ENCODE results near the gene COX14.

COX14 gene

DNA sequence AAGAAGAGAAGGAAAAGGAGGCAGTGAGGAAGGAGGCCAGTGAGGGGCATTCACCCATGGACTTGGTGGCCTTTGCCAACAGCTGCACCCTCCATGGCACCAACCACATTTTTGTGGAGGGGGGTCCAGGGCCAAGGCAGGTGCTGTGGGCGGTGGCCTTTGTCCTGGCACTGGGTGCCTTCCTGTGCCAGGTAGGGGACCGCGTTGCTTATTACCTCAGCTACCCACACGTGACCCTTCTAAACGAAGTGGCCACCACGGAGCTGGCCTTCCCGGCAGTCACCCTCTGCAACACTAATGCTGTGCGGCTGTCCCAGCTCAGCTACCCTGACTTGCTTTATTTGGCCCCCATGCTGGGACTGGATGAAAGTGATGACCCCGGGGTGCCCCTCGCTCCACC is 38.3 kb upstream of the COX14 start:
- Histone ChIP-seq H3F3A (ENCODE audit: low read depth) (no peaks in the 10 kb centered on the region), H3K36me3 (ENCODE audit: insufficient read depth, low read length) (no peaks in the 10 kb centered on the region), H3K4me2 (ENCODE audit: low read depth, low read length, poor library complexity, severe bottlenecking) (no peak overlapping the region), H3K9me3 (ENCODE audit: insufficient read depth, low read depth, low read length) (no peaks in the 10 kb centered on the region), H3K79me2 (ENCODE audit: insufficient read depth, low read length) (no peaks in the 10 kb centered on the region), H3K27me3 (ENCODE audit: insufficient read depth, low read length, poor library complexity, severe bottlenecking) (no peaks in the 10 kb centered on the region), H2AFZ (ENCODE audit: low read length) (no peak overlapping the region), H3K4me3 (ENCODE audit: low read length, poor library complexity, severe bottlenecking) (no peak overlapping the region), H3K4me1 (ENCODE audit: insufficient read depth, low read length, poor library complexity, severe bottlenecking) (peaks cover 5% of the 10 kb centered on the region), H3K9me2 (replicated peaks; ENCODE audit: low read depth, low read length) (no peaks in the 10 kb centered on the region), H4K20me1 (ENCODE audit: insufficient read depth, low read length, poor library complexity, severe bottlenecking) (no peaks in the 10 kb centered on the region), H3K9ac (ENCODE audit: low read depth, low read length, poor library complexity, severe bottlenecking) (no peak overlapping the region)
- no peak for TF ChIP-seq EZH2phosphoT487 (IDR thresholded peaks at IDR 0.05; ENCODE audit: borderline replicate concordance)
- no peak for TF ChIP-seq CTCF (conservative IDR thresholded peaks at IDR 0.05; ENCODE audit: low read length)

DNA sequence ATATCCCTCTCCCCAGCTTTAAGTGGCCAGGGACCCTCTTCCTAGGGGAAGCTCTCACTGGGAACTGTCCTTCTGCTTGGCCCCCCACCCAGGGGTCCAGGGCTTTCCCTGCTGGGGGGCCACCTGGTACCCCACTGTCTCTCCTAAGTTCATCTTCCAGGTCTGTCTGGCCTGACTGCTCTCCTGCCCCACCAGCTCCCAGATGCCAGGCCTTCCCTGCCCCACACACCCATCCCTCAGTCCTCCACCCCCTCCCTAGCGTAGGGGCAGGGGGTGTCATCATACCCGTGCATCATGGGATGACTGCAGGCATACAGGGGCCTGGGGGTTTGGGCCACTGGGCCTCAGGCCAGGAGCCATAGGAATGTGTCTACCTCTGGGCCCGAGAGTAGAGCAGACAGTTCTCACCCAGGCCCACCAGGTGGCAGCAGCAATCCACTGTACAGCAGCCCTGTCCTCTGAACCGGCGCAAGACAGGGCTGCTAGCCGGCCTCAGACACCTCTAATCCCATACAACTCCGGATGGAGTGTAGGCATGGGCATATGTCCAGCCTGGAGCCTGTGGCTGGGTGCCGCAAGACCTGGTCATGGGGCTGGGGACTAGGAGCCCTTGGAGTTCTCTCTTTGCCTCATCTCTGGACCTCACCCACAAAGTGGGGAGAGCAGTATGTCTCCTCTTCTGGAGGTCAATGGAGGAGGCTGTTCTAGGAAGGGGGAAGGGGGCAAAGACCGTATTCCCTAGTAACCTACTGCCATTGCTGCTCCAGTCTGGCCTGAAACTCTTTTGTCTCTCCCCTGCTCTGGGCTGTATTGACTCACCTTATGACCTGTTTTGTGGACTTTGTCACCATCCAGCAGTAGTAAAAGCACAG is 36.9 kb upstream of the COX14 start:
- peak; percentile 86 for TF ChIP-seq CTCF (conservative IDR thresholded peaks at IDR 0.05; ENCODE audit: low read length)
- no peak for TF ChIP-seq EZH2phosphoT487 (IDR thresholded peaks at IDR 0.05; ENCODE audit: borderline replicate concordance)
- Histone ChIP-seq H3K9me2 (replicated peaks; ENCODE audit: low read depth, low read length) (no peaks in the 10 kb centered on the region), H3K79me2 (ENCODE audit: insufficient read depth, low read length) (no peaks in the 10 kb centered on the region), H3K4me2 (ENCODE audit: low read depth, low read length, poor library complexity, severe bottlenecking) (no peak overlapping the region), H3K27me3 (ENCODE audit: insufficient read depth, low read length, poor library complexity, severe bottlenecking) (no peaks in the 10 kb centered on the region), H2AFZ (ENCODE audit: low read length) (no peak overlapping the region), H3K9me3 (ENCODE audit: insufficient read depth, low read depth, low read length) (no peaks in the 10 kb centered on the region), H3K9ac (ENCODE audit: low read depth, low read length, poor library complexity, severe bottlenecking) (no peak overlapping the region), H3K4me3 (ENCODE audit: low read length, poor library complexity, severe bottlenecking) (no peak overlapping the region), H3K4me1 (ENCODE audit: insufficient read depth, low read length, poor library complexity, severe bottlenecking) (peaks cover 5% of the 10 kb centered on the region), H4K20me1 (ENCODE audit: insufficient read depth, low read length, poor library complexity, severe bottlenecking) (no peaks in the 10 kb centered on the region), H3F3A (ENCODE audit: low read depth) (no peaks in the 10 kb centered on the region), H3K36me3 (ENCODE audit: insufficient read depth, low read length) (no peaks in the 10 kb centered on the region)

DNA sequence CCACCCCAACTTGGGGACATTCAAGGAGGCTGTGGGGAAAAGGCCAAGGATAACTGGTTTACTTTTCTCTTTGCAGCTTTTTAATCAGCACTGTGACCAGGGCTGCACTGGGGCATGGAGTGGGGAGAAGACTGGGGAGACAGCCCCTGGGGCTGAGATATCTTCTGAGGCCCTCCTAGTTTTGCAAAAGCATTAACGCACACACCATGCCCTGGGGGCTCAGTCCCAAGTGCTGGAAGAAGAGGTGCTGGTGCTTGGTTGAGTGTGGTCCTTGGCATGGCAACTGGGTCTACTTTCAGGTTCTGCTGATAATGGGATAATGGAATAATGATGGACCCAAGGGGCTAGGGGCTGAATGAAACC is 36.2 kb upstream of the COX14 start:
- Histone ChIP-seq H3K4me3 (ENCODE audit: low read length, poor library complexity, severe bottlenecking) (no peak overlapping the region), H3K9me3 (ENCODE audit: insufficient read depth, low read depth, low read length) (no peaks in the 10 kb centered on the region), H3K9me2 (replicated peaks; ENCODE audit: low read depth, low read length) (no peaks in the 10 kb centered on the region), H3K79me2 (ENCODE audit: insufficient read depth, low read length) (no peaks in the 10 kb centered on the region), H3K27me3 (ENCODE audit: insufficient read depth, low read length, poor library complexity, severe bottlenecking) (no peaks in the 10 kb centered on the region), H3K36me3 (ENCODE audit: insufficient read depth, low read length) (no peaks in the 10 kb centered on the region), H2AFZ (ENCODE audit: low read length) (no peak overlapping the region), H3F3A (ENCODE audit: low read depth) (no peaks in the 10 kb centered on the region), H3K9ac (ENCODE audit: low read depth, low read length, poor library complexity, severe bottlenecking) (no peak overlapping the region), H3K4me1 (ENCODE audit: insufficient read depth, low read length, poor library complexity, severe bottlenecking) (peaks cover 2% of the 10 kb centered on the region), H4K20me1 (ENCODE audit: insufficient read depth, low read length, poor library complexity, severe bottlenecking) (no peaks in the 10 kb centered on the region), H3K4me2 (ENCODE audit: low read depth, low read length, poor library complexity, severe bottlenecking) (no peak overlapping the region)
- TF ChIP-seq CTCF (conservative IDR thresholded peaks at IDR 0.05; ENCODE audit: low read length) (no peak), EZH2phosphoT487 (IDR thresholded peaks at IDR 0.05; ENCODE audit: borderline replicate concordance) (no peak)
